Measurements from ENCODE around the gene STRA8. TPM values are rescaled to one million over a fixed set of nuclear protein-coding genes. Genes with fewer than 3 reads are reported as not detected.

Gene STRA8
- total RNA-seq, 4 donors from 2014 or later = not detected

- Histone ChIP-seq H3K27me3 (no peaks in the 10 kb centered on the region), H3K4me3 (no peak overlapping the region), H3K9me3 (no peaks in the 10 kb centered on the region), H3K27ac (no peak overlapping the region), H3K36me3 (no peaks in the 10 kb centered on the region), H3K4me1 (no peaks in the 10 kb centered on the region)
- TF ChIP-seq POLR2A (IDR thresholded peaks at IDR 0.05) (no peak), CTCF (IDR thresholded peaks at IDR 0.05) (peak in 1 of 6 experiments; percentile 7)
- DNase-seq = no peak
Observed at GRCh38 chr7:135238112-135238744, 4.6 kb downstream of the STRA8 start.

- TF ChIP-seq CTCF (IDR thresholded peaks at IDR 0.05) (no peak), POLR2A (IDR thresholded peaks at IDR 0.05) (no peak)
Observed at GRCh38 chr7:135239263-135239662, 5.6 kb downstream of the STRA8 start.

GRCh38 chr7:135240441-135240840 lies 6.8 kb downstream of the STRA8 start:
- no peaks in the 10 kb centered on the region for H3K36me3 ChIP-seq
- H3K9me3 ChIP-seq = no peaks in the 10 kb centered on the region
- H3K4me1 ChIP-seq = no peaks in the 10 kb centered on the region
- H3K27me3 ChIP-seq = no peaks in the 10 kb centered on the region
- DNase-seq = no peak
- no peak overlapping the region for H3K27ac ChIP-seq
- no peak for TF ChIP-seq POLR2A (IDR thresholded peaks at IDR 0.05)
- no peak for TF ChIP-seq CTCF (IDR thresholded peaks at IDR 0.05)
- no peak overlapping the region for H3K4me3 ChIP-seq

More at GRCh38 chr7:135239263-135239662, 5.6 kb downstream of the STRA8 start:
- H3K27me3 ChIP-seq = no peaks in the 10 kb centered on the region
- H3K4me3 ChIP-seq = no peak overlapping the region
- no peaks in the 10 kb centered on the region for H3K9me3 ChIP-seq
- no peak overlapping the region for H3K27ac ChIP-seq
- DNase-seq = no peak
- H3K4me1 ChIP-seq = no peaks in the 10 kb centered on the region
- no peaks in the 10 kb centered on the region for H3K36me3 ChIP-seq

- no peak for DNase-seq
- Histone ChIP-seq H3K9me3 (no peaks in the 10 kb centered on the region), H3K4me1 (no peaks in the 10 kb centered on the region), H3K27ac (no peak overlapping the region), H3K27me3 (no peaks in the 10 kb centered on the region), H3K36me3 (no peaks in the 10 kb centered on the region), H3K4me3 (no peak overlapping the region)
- no peak for TF ChIP-seq POLR2A (IDR thresholded peaks at IDR 0.05)
- TF ChIP-seq CTCF (IDR thresholded peaks at IDR 0.05) = no peak
Observed at GRCh38 chr7:135242096-135242684, 8.6 kb downstream of the STRA8 start.

GRCh38 chr7:135245226-135246190 lies 11.9 kb downstream of the STRA8 start:
- no peaks in the 10 kb centered on the region for H3K27me3 ChIP-seq
- no peaks in the 10 kb centered on the region for H3K9me3 ChIP-seq
- no peak for DNase-seq
- TF ChIP-seq POLR2A (IDR thresholded peaks at IDR 0.05) (no peak), CTCF (IDR thresholded peaks at IDR 0.05) (no peak)
- H3K36me3 ChIP-seq = no peaks in the 10 kb centered on the region
- H3K27ac ChIP-seq = no peak overlapping the region
- H3K4me3 ChIP-seq = no peak overlapping the region
- H3K4me1 ChIP-seq = no peaks in the 10 kb centered on the region
